NB4 (cell line): ENCODE results near the gene RIMS1.

Experiments used
- MAX ChIP-seq: IDR thresholded peaks from 2 replicates; pipeline ENCODE4 v1.6.1; 2011; ENCODE audit warnings: low read depth, low read length
- POLR2A ChIP-seq: IDR thresholded peaks from 2 replicates; pipeline ENCODE4 v1.6.1; 2011; ENCODE audit warnings: mild to moderate bottlenecking; ENCODE audit not compliant: insufficient read length; ENCODE audit errors: extremely low read depth
- TF ChIP-seq, protein P1 (sequence below): IDR thresholded peaks from one replicate; pipeline ENCODE4 v1.5.1; 2012; ENCODE audit warnings: low read depth, low read length

DNA sequence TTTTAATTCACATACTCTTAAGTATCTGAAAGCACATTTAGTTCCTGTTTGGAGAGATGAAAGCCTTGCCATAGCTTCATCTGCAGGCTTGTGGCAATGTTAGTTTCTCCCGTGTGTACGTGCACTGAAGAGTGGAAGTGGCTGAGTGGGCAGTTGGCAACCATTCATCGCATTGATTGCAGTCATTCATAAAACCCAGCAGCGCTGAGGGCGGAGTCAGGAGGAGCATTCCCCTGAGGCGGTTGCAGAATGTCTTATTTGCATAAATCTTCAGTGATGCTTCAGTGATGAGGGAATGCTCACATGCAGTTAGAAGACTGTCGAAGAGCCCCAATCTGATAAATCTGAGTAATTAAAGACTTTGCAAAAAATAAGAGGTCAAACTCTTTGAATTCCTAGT lies 79.1 kb downstream of the RIMS1 start:
- TF ChIP-seq, protein P1, sequence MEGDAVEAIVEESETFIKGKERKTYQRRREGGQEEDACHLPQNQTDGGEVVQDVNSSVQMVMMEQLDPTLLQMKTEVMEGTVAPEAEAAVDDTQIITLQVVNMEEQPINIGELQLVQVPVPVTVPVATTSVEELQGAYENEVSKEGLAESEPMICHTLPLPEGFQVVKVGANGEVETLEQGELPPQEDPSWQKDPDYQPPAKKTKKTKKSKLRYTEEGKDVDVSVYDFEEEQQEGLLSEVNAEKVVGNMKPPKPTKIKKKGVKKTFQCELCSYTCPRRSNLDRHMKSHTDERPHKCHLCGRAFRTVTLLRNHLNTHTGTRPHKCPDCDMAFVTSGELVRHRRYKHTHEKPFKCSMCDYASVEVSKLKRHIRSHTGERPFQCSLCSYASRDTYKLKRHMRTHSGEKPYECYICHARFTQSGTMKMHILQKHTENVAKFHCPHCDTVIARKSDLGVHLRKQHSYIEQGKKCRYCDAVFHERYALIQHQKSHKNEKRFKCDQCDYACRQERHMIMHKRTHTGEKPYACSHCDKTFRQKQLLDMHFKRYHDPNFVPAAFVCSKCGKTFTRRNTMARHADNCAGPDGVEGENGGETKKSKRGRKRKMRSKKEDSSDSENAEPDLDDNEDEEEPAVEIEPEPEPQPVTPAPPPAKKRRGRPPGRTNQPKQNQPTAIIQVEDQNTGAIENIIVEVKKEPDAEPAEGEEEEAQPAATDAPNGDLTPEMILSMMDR = no peak
- TF ChIP-seq POLR2A = no peak
- no peak for TF ChIP-seq MAX
